ENCODE data around the gene MARS1.
A peak's percentile ranks its signal among the peaks of the same experiment; 100 is the strongest.

MARS1 gene

DNA sequence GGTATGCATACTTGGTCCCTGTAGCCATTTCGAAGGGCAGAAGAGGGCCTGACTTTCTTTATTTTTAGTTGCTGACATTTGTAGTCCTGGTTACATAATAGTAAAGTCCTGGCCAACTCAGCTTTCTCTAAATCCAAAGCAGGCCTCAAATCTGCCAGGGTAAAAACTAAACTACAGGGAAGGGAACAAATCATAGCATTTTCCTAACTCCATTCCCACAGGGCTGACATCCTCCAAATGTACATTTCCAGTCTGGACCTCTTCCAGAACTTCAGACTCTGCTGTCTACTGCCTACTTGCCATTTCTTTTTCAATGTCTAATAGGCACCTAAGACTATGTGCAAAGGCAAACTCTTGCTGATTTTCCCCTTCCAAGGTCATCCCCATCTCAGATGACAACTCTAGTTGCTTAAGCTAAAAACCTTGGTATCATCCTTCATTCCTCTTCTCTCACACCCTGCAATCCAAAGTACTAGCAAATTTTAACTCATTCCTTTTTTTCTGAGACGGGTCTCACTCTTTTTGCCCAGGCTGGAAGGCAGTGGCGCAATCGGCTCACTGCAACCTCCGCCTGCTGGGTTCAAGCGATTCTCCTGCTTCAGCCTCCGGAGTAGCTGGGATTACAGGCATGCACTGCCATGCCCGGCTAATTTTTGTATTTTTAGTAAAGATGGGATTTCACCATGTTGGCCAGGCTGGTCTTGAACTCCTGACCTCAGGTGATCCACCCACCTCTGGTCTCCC, 30.5 kb downstream of the MARS1 start:
- no peak for DNase-seq (ENCODE audit: low spot score)

DNA sequence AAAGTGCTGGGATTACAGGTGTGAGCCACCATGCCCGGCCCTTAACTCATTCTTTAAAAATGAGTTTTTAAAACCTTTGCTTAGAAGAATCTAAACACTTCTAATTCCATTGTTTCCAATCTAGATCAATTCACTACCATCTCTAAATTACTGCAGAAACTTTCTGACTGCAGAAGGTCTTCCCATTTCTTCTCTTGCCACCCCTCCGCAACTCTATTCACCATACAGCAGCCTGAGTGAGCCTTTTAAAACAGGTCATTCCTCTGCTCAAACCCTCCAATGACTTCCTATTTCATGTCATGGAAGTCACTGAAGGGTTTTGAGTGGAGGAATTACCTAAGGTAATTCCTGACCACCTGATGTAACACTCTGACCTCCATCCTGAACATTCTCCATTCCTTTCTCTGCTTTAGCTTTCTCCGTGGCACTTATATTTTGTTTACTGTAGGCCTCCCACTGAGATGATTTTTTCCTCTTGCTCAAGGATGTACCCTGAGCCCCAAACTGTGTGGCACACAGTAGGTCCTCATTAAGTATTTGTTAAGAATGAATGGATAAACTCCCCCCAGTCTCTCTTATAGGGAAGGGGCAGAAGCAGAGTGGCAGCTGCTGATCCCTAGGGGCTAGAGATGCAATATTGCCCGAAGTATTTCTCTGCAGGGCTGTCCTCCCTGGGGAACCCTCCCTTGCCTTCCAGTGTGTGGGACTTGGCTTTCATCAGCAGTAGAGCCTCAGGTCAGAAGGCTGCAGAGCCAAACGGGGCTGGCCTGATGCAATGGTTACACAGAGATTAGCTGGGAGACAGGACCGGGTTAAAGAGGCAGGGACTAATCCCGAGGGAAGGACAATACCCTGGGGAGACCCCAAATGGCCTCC, 31.3 kb downstream of the MARS1 start:
- no peak for DNase-seq (ENCODE audit: low spot score)

DNA sequence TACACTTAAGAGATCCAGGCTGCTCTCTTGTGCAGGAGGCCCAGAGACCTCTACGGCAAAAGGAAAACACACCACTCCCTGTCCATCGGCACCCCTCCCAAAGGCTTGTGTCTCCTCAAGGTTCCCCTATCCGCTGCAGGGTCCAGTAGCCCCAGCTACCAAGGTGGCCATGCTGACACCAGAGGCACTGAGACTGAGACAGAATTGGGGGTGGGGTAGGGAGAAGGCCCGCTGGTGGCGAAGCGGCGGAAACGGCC, 31.9 kb downstream of the MARS1 start:
- DNase-seq (ENCODE audit: low spot score) = peak; percentile 73

DNA sequence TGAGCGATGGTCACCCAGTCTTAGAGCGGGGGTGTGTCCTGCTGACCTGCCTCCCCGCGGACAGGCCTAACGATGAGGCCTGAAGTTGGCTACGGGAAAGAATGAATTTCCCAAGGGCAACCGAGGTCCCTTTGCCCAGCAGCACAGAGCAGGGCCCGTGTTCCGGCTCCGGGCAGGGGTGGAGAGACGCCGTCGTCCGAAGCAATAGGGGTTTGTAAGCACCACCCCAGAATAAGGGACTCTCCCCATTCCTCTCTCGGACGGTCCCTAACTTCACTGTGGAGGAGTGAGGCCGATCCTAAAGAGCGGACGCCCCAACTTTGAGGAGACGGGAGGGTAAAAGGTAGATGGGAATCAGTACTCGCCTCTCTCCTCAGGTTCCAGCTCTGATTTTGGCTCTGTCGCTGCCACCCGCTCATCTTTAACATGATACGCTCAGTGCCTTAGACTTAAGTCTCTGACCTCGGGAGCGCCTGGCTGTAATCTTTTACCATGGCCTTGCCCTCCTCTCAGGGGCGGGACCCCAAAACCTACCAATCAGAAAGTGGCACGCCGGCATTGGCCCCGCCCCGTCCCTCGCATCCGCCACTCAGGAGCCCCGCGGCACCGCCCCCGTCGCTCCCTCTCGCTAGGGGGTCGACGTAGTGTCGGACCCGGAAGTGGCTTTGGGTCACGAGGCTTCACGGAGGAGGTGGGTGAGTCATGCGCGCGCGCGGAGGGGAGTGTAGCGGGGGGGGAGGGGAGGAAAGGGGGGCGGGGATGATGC, 32.4 kb downstream of the MARS1 start, which contains the start of gene DDIT3:
Gene DDIT3 (minus strand): TSS at position 462 of the 766 bp plus-strand sequence. CDS start 3,108 bp downstream, outside the sequence.
- DNase-seq (ENCODE audit: low spot score) = peak; percentile 99

- DNase-seq (ENCODE audit: low spot score) = no peak
Measured at GRCh38 chr12:57521525-57522010, 33.7 kb downstream of the MARS1 start.

DNA sequence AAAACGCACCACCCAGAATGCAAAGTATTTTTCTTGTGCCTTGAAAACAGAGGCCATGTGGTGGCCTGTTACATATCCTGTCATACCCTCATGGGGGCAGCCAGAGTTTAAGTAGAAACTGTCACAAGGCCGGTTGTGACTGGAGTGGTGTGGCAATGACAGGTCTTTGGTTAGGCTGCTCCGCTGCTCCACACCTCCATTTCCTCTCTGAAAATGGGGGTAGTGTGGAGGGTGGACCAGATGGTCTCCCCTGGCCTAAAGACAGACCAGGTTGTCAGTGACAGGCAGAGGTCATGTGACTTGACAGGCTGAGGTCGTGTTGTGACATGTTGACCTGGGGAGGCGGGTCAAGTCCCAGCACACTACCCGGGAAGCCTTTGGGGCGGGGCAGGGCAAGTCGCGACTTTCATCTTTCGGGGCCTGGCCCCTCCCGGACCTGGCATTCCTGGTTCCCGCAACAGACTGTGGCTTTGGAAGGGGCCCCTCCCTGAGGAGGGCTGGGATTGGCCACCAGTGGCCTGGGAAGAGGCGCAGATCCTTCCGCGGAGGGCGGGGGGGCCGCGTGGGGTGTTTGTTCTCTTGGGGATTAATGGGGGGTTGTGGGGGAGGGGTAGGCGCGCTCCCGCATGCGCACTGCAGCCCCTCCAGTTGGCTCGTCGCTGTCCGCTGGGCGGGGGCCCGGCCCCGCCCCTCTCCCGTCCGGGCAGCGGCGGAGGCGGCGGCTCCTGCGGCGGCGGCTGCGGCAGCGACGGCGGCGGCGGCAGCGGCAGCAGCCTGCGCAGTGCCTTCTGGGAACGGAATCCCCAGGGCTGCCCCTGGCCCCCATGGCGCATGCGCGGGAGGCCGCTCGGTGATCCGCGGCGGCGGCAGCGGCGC, 34.4 kb downstream of the MARS1 start, which contains the start of gene MBD6:
Gene MBD6 (plus strand): TSS at position 814 of the 876 bp plus-strand sequence. CDS start 1,480 bp downstream, outside the sequence.
- peak; percentile 94 for DNase-seq (ENCODE audit: low spot score)

- no peak for DNase-seq (ENCODE audit: low spot score)
Measured at GRCh38 chr12:57522887-57523705, 35.2 kb downstream of the MARS1 start.

- no peak for DNase-seq (ENCODE audit: low spot score)
Measured at GRCh38 chr12:57523706-57524614, 36.1 kb downstream of the MARS1 start.

DNA sequence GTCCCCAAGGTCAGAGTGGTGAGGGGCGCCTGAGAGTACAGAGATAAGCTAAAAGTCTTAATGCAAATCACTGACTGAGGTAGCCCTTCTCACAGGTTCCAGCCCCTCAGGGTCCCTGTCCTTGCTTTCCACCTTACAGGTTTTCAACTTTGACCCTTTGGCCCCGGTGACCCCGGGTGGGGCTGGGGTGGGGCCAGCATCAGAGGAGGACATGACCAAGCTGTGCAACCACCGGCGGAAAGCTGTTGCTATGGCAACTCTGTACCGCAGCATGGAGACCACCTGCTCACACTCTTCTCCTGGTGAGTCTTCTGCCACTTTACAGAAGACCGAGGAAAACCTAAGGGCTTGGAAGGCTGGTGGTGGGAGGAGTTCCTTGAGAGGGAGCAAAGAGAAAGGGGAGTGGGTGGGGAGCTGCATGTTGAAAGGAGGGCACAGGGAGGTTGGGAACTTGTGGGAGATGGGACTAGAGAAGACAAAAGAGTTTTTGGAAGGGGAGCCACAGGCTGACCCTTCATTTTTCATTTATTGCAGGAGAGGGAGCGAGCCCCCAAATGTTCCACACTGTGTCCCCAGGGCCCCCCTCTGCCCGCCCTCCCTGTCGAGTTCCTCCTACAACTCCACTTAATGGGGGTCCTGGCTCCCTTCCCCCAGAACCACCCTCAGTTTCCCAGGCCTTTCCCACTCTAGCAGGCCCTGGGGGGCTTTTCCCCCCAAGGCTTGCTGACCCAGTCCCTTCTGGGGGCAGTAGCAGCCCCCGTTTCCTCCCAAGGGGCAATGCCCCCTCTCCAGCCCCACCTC, 37.1 kb downstream of the MARS1 start:
- no peak for DNase-seq (ENCODE audit: low spot score)

- no peak for DNase-seq (ENCODE audit: low spot score)
Measured at GRCh38 chr12:57525615-57526383, 37.9 kb downstream of the MARS1 start.

- DNase-seq (ENCODE audit: low spot score) = no peak
Measured at GRCh38 chr12:57526477-57527126, 38.7 kb downstream of the MARS1 start.

DNA sequence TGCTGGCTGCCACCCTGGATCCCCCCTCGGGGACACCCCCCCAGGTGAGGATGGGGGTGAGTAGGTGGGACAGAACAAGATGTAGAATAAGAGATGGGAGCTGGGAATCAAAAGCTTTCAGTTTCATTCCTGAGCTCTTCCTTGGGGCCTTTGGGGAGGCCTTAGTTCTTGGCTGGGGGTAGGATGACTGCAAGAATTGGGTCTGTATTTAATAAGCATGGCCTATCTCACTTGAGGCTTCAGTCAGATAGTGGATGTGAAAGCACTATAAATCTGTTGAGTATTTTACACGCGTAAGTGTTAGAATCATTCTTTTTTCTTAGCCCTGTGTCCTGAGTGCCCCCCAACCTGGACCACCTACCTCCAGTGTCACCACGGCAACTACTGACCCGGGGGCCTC, 39.3 kb downstream of the MARS1 start:
- no peak for DNase-seq (ENCODE audit: low spot score)

GRCh38 chr12:57528176-57528575, 40.3 kb downstream of the MARS1 start:
- DNase-seq (ENCODE audit: low spot score) = no peak

GRCh38 chr12:57528831-57529555, 41.1 kb downstream of the MARS1 start:
- DNase-seq (ENCODE audit: low spot score) = no peak

GRCh38 chr12:57529831-57530230, 42.0 kb downstream of the MARS1 start:
- no peak for DNase-seq (ENCODE audit: low spot score)

GRCh38 chr12:57530396-57531142, 42.7 kb downstream of the MARS1 start:
- peak; percentile 33 for DNase-seq (ENCODE audit: low spot score)
